ENCODE data around the gene DDX17.
"Not testable (repeated sequence)": the region's sequence is repeated elsewhere in the genome, so short reads cannot be mapped to it uniquely, and the experiment has no call there.

The DDX17 gene

GRCh38 chr22:38491707-38492348 is 14.3 kb downstream of the DDX17 start:
- no peak for DNase-seq (ENCODE audit: low read depth)

GRCh38 chr22:38490915-38491314 is 15.2 kb downstream of the DDX17 start:
- DNase-seq (ENCODE audit: low read depth), result no peak

GRCh38 chr22:38490475-38490874 is 15.6 kb downstream of the DDX17 start:
- no peak for DNase-seq (ENCODE audit: low read depth)

GRCh38 chr22:38489561-38490145 is 16.5 kb downstream of the DDX17 start:
- DNase-seq (ENCODE audit: low read depth), result no peak

- DNase-seq (ENCODE audit: low read depth), result no peak
These were observed 17.0 kb downstream of the DDX17 start for GRCh38 chr22:38489142-38489541.

GRCh38 chr22:38487946-38488345 is 18.2 kb downstream of the DDX17 start:
- DNase-seq (ENCODE audit: low read depth), result no peak

- no peak for DNase-seq (ENCODE audit: low read depth)
These were observed 20.3 kb downstream of the DDX17 start for GRCh38 chr22:38485783-38486182.

- DNase-seq (ENCODE audit: low read depth), result no peak
These were observed 21.9 kb downstream of the DDX17 start for GRCh38 chr22:38484244-38484643.

GRCh38 chr22:38482662-38483308 is 23.3 kb downstream of the DDX17 start:
- DNase-seq (ENCODE audit: low read depth), result no peak

- DNase-seq (ENCODE audit: low read depth), result no peak
These were observed 24.2 kb downstream of the DDX17 start for GRCh38 chr22:38481871-38482332.

- no peak for DNase-seq (ENCODE audit: low read depth)
These were observed 24.8 kb downstream of the DDX17 start for GRCh38 chr22:38481162-38481870.

- DNase-seq (ENCODE audit: low read depth), result no peak
These were observed 26.8 kb downstream of the DDX17 start for GRCh38 chr22:38479096-38479837.

GRCh38 chr22:38477585-38477984 is 28.5 kb downstream of the DDX17 start:
- DNase-seq (ENCODE audit: low read depth), result no peak

- DNase-seq (ENCODE audit: low read depth), result no peak
These were observed 32.0 kb downstream of the DDX17 start for GRCh38 chr22:38474003-38474607.

GRCh38 chr22:38471237-38471636 is 34.9 kb downstream of the DDX17 start:
- no peak for DNase-seq (ENCODE audit: low read depth)

- not testable (repeated sequence) for DNase-seq (ENCODE audit: low read depth)
These were observed 35.9 kb downstream of the DDX17 start for GRCh38 chr22:38470179-38470578.

- DNase-seq (ENCODE audit: low read depth), result no peak
These were observed 36.8 kb downstream of the DDX17 start for GRCh38 chr22:38469306-38469781.

GRCh38 chr22:38468443-38469305 is 37.4 kb downstream of the DDX17 start:
- no peak for DNase-seq (ENCODE audit: low read depth)

GRCh38 chr22:38467904-38468442 is 38.1 kb downstream of the DDX17 start, which contains the start of gene KDELR3:
Gene KDELR3 (plus strand): TSS chr22:38468096. CDS start chr22:38468234, 138 bp downstream.
- no peak for DNase-seq (ENCODE audit: low read depth)

GRCh38 chr22:38467438-38467903 is 38.6 kb downstream of the DDX17 start:
- DNase-seq (ENCODE audit: low read depth), result no peak
